GM21825 (cell line): ENCODE data around the gene PCDHB6.
"Not testable (repeated sequence)": the region's sequence is repeated elsewhere in the genome, so short reads cannot be mapped to it uniquely, and the experiment has no call there.

Source experiments
- ATAC-seq: cut with Tn5 transposase; IDR thresholded peaks from one replicate; pipeline ENCODE4 v1.9.1; 2021; ENCODE audit warnings: mild to moderate bottlenecking, moderate library complexity; ENCODE audit not compliant: unreplicated experiment

PCDHB6 gene

DNA sequence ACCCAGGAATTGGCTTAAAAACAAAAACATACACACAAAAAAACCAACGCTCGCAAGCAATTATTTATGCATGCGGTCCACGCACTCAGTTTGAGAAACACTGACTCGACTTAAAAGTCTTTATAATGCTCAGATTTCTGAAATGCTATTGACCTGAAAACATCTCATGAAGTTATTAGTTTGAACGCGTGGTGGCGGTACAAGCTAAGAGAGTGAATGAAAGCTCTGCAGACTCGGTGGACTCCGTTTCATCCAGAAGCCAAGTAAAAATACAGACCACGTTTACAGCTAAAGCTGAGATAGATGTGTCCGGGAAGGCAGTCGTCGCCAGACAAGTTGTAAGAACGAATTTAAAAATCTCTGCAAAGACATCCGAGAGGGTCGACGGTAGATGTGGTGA, at the start of gene PCDHB6:
Gene PCDHB6, plus strand, starts transcription at position 246 of the 400 bp plus-strand sequence. CDS start 201 bp downstream, outside the sequence.
- no peak for ATAC-seq

DNA sequence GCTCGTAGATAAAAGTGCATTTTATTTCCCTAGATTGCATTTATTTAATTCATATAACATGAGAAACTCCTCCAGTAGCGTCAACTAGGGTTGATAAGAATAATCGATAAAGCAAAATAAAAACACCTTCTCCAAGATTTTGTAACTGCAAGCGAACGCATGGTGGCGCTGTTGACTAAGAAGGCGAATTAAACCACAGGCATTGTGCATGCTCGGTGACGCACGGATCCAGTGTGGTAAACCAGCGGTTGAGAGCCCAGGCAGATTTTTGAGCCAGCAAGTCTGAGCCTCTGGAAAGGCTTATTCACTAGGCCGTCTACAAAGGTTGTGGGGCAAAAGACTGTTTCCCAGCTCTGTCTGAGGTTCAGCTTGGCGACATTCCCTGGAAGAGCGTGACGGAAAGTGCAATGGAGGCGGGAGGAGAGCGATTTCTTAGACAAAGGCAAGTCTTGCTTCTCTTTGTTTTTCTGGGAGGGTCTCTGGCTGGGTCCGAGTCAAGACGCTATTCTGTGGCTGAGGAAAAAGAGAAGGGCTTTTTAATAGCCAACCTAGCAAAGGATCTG, 49.5 kb upstream of the PCDHB6 start, which contains the start of gene PCDHB3:
Gene PCDHB3, plus strand, starts transcription at position 231 of the 563 bp plus-strand sequence. Its CDS starts 177 bp downstream, at position 408.
- ATAC-seq = no peak

DNA sequence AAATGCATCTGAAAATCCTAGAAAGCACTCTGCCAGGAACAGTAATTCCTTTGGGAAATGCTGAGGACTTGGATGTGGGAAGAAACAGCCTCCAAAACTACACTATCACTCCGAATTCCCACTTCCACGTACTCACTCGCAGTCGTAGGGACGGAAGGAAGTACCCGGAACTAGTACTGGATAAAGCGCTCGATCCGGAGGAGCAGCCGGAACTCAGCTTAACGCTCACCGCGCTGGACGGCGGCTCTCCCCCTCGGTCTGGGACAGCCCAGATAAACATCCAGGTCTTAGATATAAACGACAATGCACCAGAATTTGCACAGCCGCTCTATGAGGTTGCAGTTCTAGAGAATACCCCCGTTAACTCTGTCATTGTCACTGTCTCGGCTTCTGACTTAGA, 48.8 kb upstream of the PCDHB6 start:
- ATAC-seq = no peak

DNA sequence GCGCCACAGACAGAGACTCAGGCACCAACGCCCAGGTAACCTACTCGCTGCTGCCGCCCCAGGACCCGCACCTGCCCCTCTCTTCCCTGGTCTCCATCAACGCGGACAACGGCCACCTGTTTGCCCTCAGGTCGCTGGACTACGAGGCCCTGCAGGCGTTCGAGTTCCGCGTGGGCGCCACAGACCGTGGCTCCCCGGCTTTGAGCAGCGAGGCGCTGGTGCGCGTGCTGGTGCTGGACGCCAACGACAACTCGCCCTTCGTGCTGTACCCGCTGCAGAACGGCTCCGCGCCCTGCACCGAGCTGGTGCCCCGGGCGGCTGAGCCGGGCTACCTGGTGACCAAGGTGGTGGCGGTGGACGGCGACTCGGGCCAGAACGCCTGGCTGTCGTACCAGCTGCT, 47.8 kb upstream of the PCDHB6 start:
- not testable (repeated sequence) for ATAC-seq

DNA sequence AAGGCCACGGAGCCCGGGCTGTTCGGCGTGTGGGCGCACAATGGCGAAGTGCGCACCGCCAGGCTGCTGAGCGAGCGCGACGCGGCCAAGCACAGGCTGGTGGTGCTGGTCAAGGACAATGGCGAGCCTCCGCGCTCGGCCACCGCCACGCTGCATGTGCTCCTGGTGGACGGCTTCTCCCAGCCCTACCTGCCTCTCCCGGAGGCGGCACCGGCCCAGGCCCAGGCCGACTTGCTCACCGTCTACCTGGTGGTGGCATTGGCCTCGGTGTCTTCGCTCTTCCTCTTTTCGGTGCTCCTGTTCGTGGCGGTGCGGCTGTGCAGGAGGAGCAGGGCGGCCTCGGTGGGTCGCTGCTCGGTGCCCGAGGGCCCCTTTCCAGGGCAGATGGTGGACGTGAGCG, 47.4 kb upstream of the PCDHB6 start:
- not testable (repeated sequence) for ATAC-seq

DNA sequence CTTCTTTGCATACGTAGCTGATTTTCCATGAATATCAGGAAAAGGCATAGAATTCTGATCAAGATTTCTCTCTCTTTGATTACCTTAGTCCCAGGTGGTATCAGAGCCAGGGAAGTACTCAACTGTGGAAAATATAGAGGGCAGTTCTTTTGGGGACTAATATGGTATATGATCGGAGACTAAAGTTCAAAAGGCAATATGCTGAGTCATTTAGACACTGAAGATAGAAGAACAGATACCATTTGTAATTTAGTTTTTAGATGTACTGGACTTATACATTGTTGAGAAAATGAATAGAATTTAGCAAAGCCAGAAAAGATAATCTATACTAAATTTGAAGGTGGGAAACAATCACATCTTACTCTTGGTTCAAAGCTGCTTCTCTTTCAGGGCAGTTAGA, 44.5 kb upstream of the PCDHB6 start:
- no peak for ATAC-seq

DNA sequence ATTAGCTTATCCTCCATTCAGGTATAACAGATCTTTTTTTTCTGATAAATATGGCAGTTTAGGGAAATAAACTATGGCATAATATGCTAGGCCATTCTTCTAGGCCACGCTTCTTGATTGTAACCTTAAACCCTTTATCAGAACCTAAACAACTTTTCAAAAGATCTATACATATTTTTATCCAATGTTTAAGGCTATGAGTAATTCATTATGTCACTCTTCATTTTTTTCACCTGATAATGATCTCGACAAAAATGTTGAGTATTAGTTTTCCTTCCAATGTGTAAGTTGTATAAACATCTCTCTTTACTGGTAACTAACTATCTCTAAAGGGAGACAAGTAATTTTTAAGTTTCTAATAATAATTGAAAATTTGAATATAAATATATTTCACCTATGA, 30.6 kb upstream of the PCDHB6 start:
- ATAC-seq = no peak

DNA sequence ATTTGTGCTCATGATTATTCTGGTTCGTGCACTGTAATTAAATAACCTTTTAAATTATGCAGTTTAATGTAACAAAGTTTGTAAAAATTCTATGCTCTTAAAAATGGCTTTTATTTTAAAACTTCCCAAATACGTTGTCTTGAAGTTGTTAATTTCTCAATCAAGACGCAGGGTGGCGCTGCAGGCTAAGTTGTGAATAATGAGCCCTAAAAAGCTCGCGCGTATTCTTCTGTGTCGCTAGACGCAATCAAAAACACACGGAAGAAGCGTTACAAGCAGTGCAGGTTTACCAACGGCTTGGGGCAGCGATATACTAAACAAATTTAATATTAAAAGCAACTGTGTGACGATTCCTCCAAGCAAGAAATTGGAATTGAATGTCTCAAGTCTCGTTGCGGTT, 28.3 kb upstream of the PCDHB6 start, which contains the start of gene PCDHB4:
Gene PCDHB4, plus strand, starts transcription at position 256 of the 400 bp plus-strand sequence. CDS start 181 bp downstream, outside the sequence.
- no peak for ATAC-seq

DNA sequence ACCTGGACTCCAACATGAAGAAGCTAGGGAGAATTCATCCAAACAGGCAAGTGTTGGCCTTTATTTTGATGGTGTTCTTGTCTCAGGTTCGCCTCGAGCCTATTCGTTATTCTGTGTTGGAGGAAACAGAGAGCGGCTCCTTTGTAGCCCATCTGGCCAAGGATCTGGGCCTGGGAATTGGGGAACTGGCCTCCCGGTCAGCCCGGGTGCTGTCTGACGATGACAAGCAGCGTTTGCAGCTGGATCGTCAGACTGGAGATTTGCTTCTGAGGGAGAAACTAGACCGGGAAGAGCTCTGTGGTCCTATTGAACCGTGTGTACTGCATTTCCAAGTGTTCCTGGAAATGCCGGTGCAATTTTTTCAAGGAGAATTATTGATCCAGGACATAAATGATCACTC, 27.9 kb upstream of the PCDHB6 start:
- ATAC-seq = no peak

DNA sequence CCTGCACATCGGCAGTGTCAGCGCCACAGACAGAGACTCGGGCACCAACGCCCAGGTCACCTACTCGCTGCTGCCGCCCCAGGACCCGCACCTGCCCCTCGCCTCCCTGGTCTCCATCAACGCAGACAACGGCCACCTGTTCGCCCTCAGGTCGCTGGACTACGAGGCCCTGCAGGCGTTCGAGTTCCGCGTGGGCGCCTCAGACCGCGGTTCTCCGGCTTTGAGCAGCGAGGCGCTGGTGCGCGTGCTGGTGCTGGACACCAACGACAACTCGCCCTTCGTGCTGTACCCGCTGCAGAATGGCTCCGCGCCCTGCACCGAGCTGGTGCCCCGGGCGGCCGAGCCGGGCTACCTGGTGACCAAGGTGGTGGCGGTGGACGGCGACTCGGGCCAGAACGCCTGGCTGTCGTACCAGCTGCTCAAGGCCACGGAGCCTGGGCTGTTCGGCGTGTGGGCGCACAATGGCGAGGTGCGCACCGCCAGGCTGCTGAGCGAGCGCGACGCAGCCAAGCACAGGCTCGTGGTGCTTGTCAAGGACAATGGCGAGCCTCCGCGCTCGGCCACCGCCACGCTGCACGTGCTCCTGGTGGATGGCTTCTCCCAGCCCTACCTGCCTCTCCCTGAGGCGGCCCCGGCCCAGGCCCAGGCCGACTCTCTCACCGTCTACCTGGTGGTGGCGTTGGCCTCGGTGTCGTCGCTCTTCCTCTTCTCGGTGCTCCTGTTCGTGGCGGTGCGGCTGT, 26.3 kb upstream of the PCDHB6 start:
- ATAC-seq = not testable (repeated sequence)

DNA sequence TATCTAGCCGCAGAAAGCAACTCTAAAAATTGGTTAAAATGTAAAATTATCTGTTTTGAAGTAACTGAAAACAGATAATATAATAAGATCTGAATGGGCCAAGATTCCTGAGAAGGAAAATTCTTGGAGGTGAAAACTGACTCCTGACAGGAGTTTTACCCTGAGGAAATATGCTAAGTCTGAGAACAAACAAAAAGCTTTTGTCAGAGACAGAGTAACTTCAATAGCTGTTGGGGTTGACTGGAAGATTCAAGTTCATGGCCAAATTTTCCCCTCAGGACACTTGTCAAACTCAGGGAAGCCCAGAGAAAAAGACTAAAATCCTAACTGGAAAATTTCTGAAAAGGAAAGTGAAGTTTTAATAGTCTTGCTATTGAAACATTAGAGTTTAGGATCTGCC, 22.6 kb upstream of the PCDHB6 start:
- ATAC-seq = no peak

DNA sequence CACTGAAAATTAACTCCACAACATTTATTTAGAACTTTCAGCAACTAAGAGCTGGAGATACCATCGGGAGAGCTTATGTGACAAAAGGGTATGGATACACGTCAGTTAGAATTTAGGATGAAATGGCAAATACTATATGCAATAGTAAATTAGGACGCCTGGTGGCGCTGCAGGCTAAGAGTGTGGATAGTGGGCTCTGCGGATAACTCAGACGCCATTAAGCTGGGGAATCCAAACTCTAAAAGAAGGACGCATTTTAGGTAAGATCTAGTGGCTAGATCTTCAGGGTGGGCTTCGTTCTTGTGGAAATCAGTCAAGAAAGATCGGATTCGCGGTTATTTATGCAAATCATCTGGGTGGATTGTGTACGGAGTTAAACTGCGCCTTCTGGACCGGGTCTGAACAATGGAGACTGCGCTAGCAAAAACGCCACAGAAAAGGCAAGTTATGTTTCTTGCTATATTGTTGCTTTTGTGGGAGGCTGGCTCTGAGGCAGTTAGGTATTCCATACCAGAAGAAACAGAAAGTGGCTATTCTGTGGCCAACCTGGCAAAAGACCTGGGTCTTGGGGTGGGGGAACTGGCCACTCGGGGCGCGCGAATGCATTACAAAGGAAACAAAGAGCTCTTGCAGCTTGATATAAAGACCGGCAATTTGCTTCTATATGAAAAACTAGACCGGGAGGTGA, 14.7 kb upstream of the PCDHB6 start, which contains the start of gene PCDHB5:
Gene PCDHB5, plus strand, starts transcription at position 177 of the 688 bp plus-strand sequence. Its CDS starts 229 bp downstream, at position 406.
- no peak for ATAC-seq

DNA sequence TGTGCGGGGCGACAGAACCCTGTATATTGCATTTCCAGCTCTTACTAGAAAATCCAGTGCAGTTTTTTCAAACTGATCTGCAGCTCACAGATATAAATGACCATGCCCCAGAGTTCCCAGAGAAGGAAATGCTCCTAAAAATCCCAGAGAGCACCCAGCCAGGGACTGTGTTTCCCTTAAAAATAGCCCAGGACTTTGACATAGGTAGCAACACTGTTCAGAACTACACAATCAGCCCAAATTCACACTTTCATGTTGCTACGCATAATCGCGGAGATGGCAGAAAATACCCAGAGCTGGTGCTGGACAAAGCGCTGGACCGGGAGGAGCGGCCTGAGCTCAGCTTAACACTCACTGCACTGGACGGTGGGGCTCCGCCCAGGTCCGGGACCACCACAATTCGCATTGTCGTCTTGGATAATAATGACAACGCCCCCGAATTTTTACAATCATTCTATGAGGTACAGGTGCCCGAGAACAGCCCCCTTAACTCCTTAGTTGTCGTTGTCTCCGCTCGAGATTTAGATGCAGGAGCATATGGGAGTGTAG, 14.1 kb upstream of the PCDHB6 start:
- no peak for ATAC-seq

DNA sequence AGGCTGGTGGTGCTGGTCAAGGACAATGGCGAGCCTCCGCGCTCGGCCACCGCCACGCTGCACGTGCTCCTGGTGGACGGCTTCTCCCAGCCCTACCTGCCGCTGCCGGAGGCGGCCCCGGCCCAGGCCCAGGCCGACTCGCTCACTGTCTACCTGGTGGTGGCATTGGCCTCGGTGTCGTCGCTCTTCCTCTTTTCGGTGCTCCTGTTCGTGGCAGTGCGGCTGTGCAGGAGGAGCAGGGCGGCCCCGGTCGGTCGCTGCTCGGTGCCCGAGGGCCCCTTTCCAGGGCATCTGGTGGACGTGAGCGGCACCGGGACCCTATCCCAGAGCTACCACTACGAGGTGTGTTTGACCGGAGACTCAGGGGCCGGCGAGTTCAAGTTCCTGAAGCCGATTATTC, 12.5 kb upstream of the PCDHB6 start:
- not testable (repeated sequence) for ATAC-seq

DNA sequence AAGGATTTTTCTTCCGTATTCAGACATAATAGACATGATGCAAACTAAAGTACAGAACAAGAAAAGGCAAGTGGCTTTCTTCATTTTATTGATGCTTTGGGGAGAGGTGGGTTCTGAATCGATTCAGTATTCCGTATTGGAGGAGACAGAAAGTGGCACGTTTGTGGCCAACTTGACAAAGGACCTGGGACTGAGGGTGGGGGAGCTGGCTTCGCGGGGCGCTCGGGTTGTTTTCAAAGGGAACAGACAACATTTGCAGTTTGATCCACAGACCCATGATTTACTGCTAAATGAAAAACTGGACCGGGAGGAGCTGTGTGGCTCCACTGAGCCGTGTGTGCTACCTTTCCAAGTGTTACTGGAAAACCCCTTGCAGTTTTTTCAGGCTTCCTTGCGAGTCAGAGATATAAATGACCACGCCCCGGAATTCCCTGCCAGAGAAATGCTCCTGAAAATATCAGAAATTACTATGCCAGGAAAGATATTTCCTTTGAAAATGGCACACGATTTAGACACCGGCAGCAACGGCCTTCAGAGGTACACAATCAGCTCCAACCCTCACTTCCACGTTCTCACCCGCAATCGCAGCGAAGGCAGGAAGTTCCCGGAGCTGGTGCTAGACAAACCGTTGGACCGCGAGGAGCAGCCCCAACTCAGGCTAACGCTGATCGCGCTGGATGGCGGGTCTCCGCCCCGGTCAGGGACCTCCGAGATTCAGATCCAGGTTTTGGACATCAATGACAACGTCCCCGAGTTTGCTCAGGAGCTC, 551 bp downstream of the PCDHB6 start:
- no peak for ATAC-seq

DNA sequence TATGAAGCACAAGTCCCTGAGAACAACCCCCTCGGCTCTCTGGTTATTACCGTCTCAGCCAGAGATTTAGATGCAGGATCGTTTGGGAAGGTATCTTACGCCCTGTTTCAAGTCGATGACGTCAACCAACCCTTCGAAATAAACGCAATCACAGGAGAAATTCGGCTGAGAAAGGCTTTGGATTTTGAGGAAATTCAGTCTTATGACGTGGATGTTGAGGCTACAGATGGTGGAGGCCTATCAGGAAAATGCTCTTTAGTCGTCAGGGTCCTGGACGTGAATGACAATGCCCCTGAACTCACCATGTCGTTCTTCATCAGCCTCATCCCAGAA, 1.1 kb downstream of the PCDHB6 start:
- no peak for ATAC-seq

DNA sequence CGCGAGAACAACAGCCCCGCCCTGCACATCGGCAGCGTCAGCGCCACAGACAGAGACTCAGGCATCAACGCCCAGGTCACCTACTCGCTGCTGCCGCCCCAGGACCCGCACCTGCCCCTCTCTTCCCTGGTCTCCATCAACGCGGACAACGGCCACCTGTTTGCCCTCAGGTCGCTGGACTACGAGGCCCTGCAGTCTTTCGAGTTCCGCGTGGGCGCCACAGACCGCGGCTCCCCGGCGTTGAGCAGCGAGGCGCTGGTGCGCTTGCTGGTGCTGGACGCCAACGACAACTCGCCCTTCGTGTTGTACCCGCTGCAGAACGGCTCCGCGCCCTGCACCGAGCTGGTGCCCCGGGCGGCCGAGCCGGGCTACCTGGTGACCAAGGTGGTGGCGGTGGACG, 1.8 kb downstream of the PCDHB6 start:
- ATAC-seq = not testable (repeated sequence)

DNA sequence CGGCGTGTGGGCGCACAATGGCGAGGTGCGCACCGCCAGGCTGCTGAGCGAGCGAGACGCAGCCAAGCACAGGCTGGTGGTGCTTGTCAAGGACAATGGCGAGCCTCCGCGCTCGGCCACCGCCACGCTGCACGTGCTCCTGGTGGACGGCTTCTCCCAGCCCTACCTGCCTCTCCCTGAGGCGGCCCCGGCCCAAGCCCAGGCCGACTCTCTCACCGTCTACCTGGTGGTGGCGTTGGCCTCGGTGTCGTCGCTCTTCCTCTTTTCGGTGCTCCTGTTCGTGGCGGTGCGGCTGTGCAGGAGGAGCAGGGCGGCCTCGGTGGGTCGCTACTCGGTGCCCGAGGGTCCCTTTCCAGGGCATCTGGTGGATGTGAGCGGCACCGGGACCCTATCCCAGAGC, 2.2 kb downstream of the PCDHB6 start:
- not testable (repeated sequence) for ATAC-seq

DNA sequence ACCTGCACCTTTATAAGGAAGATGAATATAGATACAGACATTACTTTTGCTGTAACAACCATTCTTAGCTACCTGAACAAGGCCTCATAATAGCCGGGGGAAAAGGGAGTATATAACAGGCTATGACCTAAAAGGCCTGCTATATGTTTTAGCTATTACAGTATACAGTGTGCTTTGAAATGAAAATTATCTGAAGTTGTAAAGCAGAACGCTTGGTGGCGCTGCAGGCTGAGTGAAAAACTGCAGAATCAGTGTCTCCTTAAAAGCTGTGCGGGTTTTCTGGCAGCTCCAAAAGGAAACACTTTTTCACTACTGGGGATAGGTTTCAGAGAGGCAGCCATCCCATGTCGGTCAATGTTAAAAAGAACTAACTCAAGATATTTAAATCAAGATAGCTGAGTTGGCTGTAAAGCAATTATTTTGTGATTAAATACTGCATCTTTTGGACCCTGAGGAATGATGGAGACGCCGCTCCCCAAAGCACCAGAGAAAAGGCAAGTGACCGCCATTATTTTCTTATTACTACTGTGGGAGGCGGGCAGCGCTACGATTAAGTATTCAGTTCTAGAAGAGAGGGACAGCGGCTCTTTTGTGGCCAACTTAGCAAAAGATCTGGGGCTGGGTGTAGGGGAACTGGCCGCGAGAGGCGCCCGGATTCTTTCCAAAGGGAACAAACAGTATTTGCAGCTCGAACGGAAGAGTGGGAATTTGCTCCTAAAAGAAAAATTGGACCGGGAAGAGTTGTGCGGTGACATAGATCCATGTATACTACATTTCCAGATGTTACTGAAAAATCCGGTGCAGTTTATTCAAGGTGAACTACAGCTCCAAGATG, 5.9 kb downstream of the PCDHB6 start:
- ATAC-seq = no peak

DNA sequence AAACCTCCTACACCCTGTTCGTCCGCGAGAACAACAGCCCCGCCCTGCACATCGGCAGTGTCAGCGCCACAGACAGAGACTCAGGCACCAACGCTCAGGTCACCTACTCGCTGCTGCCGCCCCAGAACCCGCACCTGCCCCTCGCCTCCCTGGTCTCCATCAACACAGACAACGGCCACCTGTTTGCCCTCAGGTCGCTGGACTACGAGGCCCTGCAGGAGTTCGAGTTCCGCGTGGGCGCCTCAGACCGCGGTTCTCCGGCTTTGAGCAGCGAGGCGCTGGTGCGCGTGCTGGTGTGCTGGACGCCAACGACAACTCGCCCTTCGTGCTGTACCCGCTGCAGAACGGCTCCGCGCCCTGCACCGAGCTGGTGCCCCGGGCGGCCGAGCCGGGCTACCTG, 7.5 kb downstream of the PCDHB6 start:
- not testable (repeated sequence) for ATAC-seq
